ENCODE results near the gene BCAS3.

The BCAS3 gene

DNA sequence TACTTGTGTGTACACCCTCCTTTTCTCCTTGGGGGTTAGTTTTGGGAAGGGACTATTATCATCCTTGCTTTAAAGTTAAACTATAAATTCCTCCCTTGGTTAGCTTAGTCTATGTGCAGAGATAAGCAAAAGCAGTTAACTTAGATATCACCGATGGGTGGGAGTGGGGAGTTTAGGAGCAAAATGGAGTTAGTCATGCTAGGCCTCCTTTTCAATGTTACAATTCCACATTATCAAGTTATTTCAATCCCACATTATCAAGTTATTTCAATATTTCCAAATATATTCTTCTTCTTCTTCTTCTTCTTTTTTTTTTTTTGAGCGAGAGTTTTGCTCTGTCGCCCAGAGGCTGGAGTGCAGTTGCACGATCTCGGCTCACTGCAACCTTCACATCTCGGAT is 1.7 kb upstream of the BCAS3 start:
- no peak for DNase-seq

DNA sequence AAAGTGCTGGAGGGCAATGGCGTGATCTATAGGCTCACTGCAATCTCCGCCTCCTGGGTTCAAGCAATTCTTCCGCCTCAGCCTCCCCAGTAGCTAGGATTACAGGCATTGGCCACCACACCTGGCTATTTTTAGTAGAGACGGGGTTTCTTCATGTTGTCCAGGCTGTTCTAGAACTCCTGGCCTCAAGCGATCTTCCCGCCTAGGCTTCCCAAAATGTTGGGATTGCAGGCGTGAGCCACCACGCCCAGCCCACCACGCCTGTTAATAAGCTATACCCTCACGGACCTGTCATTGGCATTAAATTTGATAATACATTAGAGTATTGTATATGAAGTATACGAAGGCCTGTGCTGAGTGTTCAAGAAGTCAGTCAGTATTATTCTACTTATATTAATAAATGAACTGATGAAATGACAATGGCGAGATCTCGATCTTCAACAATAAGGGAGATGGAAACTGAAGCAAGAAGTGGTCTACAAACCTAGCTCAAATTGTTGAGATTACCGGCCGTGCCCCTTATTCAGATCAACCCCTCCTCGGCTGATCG is 818 bp upstream of the BCAS3 start:
- no peak for DNase-seq

DNA sequence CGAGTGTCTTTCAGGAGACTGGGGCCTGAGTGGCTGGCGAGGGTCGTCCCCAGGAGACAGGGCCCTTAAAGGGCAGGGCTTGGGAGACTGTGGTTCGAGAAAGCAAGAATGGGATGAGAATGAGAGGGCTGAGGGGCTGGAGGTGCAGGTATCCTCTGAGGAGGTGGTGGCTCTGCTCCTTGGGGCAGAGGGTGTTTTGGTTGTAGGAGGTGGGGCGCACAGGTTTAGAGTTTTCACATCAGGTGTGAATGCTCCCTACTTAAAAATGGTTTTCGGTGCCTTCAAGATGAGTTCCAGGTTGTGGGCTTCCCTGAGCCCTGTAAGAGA is 430 bp downstream of the BCAS3 start:
- no peak for DNase-seq

DNA sequence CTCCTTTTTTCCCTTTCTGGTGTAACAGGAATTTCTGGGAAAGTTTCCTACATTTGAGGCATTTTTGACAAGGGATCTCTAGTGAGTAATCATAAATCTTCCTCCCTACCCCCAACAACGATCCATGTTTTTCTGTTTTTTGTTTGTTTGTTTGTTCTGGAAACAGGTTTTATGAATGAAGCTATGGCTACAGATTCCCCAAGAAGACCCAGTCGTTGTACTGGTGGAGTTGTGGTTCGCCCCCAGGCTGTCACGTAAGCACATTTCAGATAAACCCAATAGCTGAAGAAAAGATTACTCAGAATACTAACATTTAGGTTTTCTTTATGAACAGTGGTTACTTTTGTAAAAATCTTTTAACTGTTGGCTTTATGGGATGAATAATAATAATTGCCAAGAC is 1.6 kb downstream of the BCAS3 start:
- DNase-seq = no peak

DNA sequence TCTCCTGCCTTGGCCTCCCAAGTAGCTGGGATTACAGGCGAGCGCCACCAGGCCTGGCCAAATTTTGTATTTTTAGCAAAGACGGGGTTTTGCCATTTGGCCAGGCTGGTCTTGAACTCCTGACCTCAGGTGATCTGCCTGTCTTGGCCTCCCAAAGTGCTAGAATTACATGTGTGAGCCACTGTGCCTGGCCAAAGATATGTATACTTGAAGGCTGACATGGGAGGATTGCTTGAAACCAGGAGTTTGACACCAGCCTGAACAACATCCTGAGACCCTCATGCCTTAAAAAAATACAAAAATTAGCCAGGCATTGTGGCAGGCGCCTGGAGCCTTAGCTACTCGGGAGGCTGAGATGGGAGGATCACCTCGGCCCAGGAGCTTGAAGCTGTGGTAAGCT is 3.1 kb downstream of the BCAS3 start:
- no peak for DNase-seq

DNA sequence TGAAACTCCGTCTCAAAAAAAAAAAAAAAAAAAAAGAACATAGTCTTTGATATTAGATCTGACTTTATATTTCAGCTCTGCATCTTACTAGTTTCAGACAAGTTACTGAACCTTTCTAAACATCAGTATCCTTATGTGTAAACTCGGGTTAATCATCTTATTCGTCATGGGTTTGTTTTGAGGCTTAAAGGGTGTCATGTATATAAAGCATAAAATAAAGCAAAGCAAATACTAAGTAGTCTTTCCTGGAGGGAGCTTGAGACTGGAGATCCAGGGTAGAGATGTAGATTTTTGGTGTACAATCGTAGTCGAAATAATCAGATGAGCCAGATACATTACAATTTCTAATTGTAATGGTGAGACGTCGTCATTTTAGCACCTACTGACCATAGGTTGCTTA is 7.8 kb downstream of the BCAS3 start:
- DNase-seq = no peak

DNA sequence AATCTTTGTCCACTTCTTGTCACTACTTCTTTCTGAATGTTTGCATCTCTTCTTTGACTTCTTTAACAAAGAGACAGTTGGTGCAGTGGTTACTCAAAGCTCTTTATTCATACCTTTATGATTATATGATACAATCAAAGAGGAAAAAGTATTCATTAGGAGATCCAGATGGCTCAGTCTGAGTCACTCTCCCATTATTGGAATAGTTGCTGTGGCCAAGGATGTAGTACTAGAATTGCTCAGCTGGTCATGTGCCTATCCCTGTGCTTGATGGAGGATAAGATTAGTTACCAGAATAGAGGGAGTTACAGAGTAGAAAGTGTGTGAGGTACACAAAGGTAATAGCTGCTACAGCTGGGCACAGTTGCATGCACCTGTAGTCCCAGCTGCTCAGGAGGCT is 18.3 kb downstream of the BCAS3 start:
- DNase-seq = no peak

DNA sequence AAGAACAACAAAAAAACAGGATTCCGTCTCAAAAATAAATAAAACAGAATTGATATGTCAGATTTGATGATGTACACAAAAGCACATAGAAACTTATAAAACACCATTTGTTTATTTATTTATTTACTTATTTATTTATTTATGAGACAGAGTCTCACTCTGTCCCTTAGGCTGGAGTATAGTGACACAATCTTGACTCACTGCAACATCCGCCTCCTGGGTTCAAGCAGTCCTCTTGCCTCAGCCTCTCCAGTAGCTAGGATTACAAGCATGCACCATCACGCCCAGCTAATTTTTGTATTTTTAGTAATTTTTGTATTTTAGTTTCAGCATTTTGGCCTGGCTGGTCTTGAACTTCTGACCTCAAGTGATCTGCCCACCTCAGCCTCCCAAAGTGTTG is 21.4 kb downstream of the BCAS3 start:
- no peak for DNase-seq

DNA sequence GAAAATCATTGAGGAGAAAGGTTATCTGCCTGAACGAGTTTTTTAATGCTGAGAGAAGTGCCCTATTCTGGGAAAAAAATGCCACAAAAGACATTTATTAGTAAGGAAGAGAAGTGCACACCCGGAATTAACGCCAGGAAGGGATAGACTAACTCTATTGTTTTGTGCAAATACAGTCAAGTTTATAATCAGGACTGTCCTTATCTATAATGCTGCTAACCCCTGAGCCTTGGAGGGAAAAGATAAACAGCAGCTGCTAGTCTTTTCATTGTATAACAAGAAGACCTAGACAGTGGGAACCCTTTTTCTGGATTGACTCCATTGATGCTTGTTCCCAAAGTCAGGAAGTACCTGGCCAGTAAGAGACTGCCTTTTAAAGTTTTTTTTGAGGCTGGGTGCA is 26.5 kb downstream of the BCAS3 start:
- no peak for DNase-seq

DNA sequence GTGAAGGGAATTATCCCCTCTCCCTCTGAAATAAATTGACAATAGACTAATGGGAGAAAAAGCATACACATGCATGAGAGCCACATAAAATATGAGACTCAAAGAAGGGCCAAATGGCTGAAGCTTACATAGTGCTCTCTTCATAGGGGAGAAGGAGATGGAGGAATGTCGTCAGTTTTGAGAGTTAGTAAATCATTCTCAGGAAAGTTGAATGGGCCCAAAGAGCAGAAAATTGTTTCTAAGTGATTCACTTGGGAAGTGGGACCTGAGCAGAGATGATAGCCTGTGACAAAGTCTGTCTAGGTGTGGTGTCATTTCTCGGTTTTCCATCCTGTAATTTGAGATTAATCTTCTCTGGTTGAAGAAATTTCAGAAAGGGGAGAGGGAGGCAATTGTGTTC is 35.0 kb downstream of the BCAS3 start:
- no peak for DNase-seq

DNA sequence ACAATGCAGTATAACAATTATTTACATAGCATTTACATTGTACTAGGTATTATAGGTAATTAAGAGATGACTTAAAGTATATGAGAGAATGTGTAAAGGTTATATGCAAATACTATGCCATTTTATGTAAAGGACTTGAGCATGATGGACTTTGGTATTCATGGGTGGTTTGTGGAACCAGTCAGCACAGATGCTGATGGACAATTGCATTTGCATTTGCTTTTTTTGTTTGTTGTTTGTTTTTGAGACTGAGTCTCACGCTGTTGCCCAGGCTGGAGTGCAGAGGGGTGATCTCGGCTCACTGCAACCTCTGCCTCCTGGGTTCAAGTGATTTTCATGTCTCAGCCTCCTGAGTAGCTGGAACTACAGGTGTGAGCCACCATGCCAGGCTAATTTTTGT is 36.0 kb downstream of the BCAS3 start:
- no peak for DNase-seq

DNA sequence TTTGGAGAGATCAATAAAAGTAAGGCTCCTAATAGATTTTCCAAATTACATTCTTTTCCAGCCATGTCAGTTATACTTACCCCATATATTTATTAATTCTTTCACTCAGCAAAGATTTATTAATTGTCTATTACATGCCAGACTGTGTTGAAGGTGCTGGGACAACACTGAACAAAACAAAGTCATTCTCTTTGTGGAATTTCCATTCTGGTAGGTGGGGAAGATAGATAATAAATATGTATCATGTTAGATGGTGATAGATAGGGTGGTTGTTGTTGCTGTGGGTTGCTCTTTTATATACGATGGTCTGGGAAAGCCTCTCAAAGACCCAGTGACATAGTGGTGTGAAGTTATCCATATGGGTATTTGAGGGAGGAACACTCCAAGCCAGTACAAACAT is 39.1 kb downstream of the BCAS3 start:
- no peak for DNase-seq

DNA sequence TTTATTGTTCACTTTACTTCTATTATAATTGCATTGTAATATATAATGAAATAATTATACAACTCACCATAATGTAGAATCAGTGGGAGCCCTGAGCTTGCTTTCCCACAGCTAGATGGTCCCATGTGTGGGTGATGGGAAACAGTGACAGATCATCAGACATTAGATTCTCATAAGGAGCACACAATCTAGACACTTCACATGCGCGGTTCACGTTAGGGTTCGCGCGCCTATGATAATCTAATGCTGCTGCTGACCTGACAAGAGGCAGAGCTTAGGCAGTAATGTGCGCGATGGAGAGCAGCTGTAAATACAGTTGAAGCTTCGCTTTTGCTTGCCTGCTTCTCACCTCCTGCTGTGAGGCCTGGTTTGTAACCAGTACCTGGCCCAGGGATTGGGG is 40.2 kb downstream of the BCAS3 start:
- no peak for DNase-seq

DNA sequence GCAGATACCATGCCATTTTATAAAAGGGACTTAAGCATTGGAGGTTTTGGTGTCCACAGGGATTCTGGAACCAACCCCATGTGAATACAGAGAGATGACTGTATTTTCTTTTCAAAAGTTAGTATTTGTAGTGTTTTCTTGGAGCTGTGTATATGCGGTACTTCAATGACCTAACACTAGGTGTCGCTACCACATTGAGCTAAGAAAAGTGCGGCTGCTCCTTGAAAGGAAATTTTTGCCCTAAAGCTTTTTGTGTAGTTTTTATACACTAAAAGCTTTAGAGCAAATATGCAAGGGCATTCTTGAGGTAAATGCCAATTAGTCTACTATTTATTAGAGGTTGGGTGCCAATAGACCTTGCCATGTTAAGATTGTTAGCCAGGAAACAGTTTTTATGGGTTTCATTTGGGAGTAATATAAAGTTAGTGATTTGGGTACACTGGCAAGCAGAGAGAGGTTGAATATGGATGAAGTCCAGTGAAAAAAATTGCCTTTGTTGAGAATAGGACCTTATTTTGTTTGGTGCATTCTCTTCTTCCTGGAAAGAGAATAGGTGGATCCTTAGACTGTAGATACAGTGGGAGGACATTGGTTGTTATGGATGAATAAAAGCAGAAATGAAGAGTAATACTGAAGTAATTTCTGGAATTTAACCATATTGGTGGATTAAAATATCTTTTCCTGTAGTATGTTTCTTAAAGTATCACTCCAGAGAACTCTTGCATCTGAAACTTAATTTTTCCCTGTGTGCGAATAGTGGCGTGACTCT is 43.3 kb downstream of the BCAS3 start:
- DNase-seq = peak; percentile 2 to 5

DNA sequence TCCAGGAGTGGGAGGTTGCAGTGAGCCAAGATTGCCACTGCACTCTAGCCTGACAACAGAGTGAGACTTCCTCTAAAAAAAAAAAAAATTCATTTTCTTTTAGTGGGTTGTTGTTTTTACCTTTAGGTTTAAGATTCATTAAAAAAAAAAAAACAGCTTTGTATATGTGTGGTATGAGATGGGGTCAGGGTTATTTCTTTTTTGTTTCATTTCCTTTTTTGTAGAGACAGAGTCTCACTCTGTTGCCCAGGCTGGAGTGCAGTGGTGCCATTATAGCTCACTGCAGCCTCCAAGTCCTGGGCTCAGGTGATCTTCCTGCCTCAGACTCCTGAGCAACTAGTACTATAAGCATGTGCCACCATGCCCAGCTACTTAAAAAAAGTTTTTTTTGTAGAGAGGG is 47.0 kb downstream of the BCAS3 start:
- no peak for DNase-seq

DNA sequence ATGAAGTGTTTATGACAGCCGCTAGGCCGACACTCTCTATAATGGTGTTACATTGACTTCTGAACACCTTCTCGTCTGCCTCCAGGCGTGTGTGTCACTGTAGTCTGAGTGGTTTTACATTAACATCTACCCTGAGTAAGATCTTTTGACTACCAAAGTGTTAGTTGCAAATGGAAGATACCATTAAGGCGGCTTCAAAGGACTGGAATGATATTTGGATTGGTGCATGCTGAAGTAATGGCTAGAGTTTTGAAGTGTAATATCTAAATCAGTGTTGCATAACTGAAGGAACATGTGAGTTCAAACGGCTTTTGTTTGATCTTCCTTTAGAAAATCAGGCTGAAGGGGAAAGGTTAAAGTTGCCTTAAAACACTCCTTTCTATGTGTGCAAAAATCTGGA is 52.2 kb downstream of the BCAS3 start:
- DNase-seq = no peak

DNA sequence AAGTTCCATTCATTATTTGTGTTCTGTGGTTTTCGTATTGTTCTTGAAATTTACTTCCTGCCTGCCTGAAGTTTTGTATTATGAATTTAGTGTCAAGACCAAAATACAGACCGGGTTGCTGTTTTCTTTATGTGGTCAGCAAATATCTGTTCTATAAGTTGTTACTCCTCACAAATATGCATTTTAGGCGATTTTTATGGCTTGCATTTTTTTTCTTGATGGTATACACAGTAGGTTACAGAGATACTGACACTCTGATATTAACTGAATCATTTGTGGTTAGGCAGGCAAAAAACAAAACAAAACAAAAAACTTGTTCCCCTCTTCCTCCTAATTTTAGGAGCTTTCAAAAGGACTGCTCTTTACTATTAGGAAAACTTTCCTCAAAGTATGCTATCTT is 52.6 kb downstream of the BCAS3 start:
- no peak for DNase-seq

DNA sequence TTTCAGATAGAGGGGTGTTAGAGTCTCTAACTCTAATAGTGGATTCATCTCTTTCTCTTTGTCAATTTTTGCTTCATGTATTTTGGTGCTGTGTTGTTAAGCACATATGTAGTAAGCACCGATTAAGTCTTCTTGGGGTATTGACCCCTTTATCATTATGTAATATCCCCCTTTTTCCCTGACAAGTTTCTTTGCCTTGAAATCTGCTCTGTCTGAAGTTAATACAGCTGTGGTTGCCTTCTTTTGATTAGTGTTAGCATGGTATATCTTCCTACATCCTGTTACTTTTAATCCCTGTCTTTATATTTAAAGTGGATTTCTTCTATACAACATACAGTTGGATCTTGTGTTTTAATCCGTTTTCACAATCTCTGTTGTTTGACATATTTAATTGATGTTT is 60.6 kb downstream of the BCAS3 start:
- no peak for DNase-seq

DNA sequence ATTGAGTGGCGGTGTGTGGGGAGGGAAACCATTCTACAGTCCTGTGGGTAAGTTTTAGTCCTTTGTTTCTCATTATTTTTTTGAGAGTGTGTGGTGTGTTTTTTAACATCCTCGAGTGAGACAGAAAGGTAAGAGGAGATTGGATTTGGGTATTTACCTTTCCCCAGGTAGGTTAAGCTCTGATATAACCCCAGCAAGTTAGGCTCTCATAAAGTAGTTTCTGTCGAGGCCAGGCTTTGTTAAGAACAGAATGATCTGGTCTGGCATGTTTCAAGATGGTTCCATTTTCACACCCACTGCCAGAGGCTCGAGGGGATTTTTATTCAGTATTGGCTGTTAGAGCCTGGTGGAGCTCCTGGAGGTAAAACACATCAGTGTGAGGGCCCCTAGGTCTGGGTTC is 62.9 kb downstream of the BCAS3 start:
- DNase-seq = no peak

DNA sequence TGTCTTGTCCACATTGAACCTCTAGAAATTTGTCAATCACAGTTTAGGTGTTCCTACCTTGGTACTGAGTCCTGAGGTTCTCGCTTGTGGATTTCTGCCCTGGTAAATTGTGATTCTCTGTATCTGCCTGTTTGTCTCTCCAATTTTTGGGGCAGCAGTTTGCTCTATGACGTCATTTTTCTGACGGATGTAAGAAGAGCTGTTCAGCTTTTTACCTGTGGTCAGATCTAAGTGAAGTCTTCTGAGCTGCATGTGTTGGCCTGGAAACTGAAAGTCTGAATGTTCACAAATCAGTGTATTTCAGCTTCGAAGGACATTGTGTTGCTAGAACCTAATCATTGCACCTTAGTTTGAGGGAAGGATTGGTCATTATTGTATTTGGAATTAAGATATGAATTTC is 63.4 kb downstream of the BCAS3 start:
- no peak for DNase-seq

DNA sequence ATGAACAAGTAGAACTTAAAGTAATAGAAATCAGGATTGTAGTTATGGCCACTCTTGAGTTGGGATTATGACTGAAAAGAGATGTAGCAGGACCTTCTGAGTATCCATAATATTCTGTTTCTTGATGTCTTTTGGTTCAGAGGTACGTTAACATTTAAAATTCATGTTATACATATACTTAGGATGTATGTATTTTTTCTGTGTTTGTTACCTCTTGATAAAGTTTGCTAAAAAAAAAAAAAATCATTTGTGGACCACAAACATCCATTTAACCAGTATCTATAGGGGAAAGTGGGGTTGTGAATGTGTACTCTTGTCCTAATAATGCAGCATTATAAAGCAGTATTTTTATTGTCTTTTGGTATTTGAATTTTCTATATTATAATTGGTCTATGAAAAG is 65.6 kb downstream of the BCAS3 start:
- no peak for DNase-seq

DNA sequence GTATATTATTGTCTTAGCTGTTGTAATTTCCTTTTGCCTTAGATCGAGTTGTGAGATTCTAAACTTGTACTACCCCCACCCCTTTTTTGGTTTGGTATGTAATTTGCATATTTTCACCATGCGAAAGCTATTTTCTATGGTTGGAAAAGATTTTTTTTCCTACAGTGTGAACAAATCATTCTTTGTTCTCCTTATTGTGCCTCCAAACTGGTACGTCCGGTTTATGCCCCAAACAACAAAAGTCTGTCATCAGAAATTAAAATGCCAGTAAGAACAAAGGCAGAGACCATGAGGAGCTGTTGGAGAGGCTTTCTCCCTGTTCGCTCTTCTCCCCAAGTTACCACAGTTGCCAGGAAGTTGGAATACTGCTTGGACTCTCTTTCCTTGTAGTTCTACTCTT is 66.1 kb downstream of the BCAS3 start:
- DNase-seq = no peak

DNA sequence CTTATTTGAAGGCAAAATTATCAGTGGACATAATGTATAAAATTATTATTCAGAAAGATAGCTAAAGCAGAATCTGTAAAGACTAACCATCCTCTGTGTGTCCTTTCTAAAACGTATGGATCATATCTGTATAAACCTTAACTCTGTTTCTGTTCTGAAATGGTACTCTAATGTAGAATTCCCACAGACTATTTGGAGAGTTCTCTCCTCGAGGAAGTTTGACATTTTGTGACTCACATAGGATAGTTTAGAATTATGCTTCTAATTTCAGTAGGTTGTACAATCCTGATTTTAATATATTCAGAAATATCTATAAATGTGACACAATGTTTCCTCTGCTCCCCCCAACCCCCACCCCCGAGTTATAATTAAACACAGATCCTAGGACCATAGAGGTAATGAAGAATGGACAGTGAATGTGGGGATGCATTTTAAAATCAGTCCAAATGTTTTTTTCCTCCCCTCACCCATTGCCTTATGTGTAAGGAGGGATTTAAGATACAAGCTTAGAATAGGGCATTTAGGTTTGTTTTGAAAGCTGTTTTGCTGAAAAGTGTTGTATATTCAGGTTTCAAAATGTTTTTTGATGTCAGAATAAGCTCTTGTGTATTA is 66.8 kb downstream of the BCAS3 start:
- no peak for DNase-seq

DNA sequence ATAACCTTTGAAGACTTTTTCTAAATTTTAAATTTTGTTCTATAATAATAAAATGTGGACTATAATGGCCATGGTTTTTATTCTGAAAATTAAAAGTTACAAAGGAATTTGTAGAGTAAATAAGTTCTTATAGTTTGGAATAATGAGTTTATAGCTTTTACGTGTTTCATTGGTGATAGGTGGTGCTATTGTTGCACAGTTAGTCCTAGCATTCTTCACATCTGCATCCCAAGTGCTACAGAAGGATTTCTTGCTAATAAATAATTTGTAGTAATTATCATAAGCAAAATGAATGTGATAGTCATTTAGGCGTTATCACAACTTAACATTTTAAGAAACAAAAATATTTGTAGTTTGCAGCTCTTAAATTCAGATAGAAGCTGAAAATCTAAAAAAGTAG is 67.9 kb downstream of the BCAS3 start:
- no peak for DNase-seq

Measured in activated CD4-positive, alpha-beta T cell treated with anti-CD3 and anti-CD28 coated beads, Interleukin-2, amount 50 U/mL, for 4 hours (primary cell).